HL-60/S4 treated with phorbol 12-myristate 13-acetate at 8.2 ng/mL for 4 days and 3 days (cell line): ENCODE data around the gene TMOD2.

Experiments used
- in situ Hi-C: fragments of 300-500 bp; cut with MboI; formaldehyde crosslinking; loops from 2 replicates; pipeline ENCODE4 v1.15.0; 2022; ENCODE audit warnings: low sequenced_read_pairs

Gene TMOD2

DNA sequence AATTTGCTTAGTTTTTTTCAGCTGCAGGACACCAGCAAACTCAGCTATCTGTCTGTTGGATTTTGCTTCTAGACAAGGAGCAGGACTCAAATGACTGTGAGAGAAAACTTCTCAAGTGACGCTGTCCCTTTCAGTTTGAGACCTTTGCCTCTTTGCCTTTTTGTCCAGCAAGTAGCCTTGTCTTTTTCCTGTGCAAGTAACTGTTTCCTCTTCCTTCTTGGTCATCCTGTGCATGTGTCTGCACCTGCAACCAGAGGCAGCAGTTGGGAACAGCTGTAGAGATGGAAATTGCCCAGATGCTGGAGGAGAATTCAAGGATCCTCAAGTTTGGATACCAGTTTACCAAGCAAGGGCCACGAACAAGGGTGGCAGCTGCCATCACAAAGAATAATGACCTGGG is 54.7 kb downstream of the TMOD2 start:
- in situ Hi-C loops: no loop called here

DNA sequence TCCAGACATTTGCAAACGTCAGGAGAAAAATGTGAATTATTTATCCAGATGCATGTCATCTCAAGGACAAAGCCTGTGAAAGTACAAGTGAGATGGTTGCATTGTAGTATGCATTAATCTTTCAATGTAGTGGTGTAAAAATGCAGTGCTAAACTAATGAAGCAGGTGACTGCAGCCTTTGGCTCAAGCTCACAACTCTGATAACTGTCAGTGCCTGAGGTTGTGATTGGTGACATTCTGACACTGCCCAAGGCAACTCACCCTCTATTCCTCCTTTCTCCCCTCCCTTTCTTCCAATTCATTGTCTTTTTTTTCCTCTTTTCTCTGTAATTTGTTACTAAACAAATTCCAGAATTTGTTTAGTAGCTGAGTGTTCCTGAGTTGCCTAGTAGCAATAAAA is 58.1 kb downstream of the TMOD2 start:
- in situ Hi-C loops: no loop called here

DNA sequence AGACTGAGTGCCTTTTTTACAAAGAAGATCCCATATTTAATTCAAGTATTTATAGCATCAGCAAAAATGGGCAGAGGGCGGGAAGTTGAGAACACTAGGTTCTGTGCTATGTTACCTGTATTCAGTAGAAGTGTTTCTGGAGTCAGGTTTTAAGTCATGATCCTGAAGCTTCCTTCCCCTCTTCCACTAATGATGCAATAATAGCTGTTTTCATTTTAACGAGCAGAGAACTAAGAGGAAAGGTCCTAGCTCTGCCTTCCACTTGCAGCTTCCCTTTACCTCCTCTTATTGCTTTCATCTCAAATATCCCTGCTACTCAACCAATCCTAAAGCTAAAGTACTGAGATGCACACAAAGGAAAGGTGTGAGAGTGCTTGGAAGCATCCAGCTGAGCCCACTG is 61.2 kb downstream of the TMOD2 start:
- in situ Hi-C loops: no loop called here

DNA sequence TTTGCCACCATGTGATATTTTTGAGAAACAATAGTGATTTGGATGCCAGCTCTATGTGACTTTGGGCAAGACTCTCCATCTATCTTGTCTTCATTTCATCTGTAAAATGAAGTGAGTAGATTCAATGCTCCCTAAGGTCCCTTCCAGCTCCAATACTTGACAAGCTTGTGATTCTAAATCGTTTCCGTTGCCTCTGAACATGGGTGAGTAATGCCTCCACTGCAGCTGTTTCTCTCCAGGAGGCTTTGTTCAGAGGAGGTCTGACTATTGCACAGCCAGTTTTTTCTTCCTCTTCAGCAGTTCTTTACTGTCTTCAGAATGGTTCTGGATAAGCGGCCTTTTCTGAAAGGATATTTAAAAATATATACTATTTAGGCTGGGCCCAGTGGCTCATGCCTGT is 63.2 kb downstream of the TMOD2 start:
- in situ Hi-C loops: no loop called here

DNA sequence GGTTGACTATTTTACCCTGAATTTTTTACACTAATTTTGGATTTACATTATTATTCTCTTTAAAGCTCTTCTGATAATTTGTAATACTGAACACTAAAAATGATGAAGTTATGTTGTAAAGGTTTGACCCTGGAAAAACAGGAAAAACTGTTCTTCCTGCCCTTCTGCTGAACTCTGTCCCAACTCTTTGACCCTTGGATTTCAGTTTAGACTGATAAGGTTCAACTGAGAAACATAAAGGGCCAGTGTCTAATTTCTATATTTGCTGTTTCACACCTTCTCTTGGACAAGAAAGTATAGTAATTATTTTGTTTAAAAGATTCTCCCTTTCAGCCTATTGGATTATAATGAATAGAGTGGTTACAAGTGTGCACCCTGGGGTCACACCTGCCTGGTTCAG is 65.2 kb downstream of the TMOD2 start:
- in situ Hi-C loops: no loop called here

DNA sequence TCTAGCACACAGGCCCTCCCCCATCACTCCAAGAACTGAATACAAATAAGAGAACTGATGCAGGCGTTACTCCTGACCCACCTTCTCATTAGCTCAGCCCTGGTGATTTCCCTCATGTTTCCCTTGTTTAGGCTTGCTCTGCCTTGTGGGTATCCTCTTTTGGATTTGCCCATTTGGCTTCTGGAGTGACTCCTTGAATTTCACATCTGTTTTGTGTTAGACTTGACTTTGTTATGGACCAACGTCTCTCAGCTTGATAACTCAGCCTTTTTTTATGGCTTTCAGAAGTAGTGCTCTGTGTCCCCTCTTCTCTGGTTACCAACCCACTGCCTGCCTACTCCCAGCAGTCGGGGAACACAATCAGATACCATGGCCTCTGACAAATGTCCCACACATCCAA is 66.8 kb downstream of the TMOD2 start:
- in situ Hi-C loops: no loop called here

DNA sequence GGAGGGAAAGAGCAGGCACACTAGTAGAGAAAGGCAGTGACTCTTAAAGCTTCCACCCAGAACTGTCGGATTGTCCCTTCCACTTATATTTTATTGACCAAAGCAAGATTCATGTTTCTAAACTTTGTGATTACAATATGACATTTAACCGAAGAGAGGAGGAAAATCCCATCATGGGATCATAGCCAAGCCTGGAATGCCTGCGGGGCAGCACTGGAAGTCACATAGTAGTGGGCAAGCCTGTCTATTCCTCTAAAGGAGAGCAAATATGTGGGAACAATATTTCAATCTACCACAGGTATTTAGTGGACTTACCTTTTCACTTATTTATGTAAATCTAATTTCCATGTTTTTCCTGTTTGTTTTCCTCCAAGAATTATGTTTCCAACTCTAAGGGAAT is 74.3 kb downstream of the TMOD2 start:
- in situ Hi-C loops: no loop called here

DNA sequence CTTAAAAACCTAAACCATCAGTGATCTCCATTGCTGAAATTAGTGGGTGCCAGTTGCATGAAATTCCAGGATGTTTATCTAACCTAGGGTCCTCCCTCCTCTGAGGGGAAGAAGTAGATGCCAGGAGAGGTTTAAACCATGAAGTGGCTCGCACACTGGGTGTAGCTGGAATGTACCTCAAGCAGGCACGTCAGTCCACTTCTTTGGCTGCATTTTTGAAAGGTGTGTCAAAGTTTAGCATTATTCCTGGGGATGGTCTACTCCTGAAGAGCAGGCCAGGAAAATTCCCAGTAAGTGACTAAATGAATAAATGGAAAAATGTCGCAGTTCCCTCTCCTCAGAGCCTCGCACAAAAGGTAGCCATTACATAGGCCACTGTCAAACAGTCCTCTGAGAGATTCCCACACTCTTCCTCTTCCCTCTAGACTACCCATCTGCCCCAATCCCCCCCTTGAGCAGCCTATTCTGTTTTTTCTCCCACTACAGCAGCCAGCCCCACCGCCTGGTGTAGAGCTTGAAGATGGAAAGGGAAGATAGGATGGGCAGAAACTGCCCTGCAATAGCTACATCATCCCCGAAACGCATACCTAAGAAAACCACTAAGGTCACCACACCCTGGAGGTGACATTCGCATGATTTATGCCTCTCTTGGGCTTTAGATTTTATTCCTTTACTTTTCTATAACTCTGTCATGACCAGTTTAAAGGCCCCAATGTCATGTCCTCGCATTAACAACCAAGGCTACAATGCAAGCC is 77.4 kb downstream of the TMOD2 start:
- in situ Hi-C loops: no loop called here

DNA sequence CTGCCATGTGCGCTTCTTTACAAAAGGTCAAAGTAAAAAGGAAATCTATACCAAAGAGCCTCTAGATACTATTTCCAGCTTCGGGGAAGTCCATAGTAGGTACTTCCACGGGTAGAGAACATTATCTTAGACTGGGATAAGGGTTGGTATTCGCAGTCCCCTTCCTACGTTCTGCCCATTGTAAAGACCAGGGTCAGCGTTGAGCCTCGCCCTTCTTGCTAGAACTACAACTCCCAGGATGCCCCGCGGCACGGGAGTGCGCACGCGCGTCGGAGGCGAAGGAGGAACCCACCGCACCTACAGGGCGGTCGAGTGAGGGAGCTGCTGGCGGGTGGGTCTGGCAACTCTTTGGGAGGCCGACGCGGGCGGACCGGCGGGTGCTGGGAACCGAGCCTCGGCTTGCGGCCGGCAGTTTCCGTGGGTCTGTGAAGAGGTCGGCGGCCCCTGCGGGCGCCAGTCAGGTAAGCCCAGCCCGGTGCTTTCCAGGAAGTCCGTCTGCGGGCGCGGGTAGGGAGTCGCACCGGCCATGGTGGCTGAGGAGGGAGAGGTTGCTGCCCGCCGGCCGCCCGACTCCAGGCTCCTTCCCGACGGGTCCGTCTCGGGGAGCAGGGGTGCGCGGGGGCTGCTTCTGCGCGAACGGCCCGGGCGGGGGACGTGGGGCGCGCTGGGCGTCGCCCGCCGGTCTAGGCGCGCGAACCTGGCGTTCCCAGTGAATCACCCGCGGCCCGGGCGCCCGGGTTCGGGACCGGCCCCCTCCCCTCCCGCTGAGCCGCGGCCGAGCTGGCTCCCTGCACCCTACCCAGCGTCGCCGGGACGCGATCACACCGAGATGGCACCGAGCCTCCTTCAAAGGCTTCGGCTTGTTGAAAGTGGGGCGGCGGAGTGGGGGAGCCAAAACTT is 78.2 kb downstream of the TMOD2 start, which contains the start of gene TMOD3:
TSS of gene TMOD3 (plus strand) at position 278 of the 900 bp plus-strand sequence. CDS start 33,232 bp downstream, outside the sequence.
- in situ Hi-C loops: no loop called here

DNA sequence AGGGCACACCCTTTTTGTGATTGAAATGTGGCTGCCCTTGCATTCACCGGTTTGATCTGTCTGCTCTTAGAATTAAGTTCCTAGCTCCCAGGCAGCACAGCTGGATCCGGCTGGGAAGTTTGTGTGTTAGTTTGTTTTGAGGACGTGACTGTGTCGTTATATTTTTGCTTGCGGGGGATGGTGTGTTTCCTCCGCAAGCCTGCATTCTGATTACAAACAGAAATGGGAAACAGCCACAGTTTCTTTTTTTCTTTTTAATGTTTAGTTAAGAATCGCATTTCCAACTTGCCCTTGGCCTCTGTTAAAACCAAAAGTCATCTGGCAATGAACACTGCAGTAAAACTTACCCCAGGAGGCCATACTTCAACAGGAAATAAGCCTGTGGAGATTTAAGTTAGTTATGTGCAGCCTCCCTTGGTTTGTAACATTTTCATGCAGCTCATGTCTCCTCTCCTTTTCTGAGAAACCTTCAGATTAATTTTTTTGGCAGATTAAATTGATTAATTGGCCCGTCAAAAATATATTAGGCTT is 78.9 kb downstream of the TMOD2 start:
- in situ Hi-C loops: no loop called here

DNA sequence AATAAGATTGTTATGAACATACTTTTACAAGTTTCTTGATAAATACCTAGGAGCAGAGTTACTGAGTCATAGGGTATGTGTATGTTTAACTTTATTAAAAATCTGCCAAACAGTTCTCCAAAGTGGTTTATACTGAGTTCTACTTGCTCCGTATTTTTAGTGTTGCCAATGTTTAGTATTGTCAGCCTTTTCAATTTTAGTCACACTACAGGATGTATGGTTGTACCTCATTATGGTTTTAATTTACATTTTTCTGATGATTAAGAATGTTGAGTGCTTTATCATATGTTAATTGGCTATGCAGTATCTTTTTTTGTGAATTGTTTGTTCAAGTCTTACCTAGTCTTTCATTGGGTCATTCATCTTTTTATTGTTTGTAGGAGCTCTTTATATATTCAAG is 82.4 kb downstream of the TMOD2 start:
- in situ Hi-C loops: no loop called here

DNA sequence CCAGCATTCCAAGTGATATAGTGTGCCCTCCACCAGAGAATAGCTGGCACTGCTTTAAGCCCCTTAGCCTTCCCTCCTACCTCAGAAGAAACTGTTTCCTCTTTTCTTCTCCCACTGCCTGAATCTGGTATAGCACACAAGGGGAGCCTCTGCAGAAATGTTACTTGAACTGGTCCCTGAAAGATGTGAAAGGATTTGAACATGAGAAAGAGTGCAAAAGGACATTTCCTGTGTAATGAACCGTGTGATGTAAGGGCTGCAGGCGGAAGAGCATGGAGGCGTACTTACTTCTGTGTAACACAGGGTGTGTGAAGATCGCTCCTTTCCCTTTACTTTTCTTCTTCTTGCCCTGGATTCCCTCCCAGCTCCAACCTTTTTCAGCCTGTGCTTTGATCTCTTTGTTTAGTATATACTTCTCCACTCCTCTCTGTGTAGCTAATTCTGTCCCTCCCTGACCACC is 86.4 kb downstream of the TMOD2 start:
- in situ Hi-C loops: no loop called here

DNA sequence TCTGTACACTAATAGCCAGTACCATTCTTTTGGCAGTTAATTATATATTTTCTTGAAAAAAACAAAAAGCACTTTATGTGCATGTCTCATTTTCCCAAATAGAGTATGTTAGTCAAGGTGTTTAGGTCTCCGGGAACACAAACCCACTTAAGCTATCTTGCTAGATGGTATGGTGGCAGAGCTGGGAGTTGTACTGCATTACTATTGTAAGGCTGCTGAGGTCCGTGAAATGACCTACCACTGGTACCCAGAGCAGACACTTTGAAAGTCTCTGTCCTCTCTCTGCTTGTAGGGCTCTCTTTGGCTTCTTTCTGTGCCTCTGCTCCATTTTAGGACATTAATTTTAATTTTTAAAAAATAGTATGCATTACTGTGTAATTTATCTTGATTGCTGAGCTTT is 86.9 kb downstream of the TMOD2 start:
- in situ Hi-C loops: no loop called here

DNA sequence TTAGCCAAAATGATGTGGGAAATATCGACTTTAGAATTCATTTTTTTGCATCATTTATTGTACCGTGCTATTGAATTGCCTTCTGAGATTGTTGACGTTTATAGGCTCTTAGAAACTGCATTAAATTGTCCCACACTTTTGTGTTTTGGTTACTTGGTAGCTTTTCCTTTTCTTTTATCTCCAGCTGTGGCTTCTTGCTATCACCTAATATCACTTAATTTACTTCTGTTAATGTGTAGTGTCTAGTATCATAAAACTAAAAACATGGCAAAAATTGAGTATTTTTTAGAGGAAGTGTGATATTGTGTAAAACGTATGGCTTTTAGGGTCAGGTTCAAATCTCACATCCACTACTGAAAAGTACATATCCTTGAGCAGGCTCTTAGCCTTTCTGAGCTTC is 89.3 kb downstream of the TMOD2 start:
- in situ Hi-C loops: no loop called here

DNA sequence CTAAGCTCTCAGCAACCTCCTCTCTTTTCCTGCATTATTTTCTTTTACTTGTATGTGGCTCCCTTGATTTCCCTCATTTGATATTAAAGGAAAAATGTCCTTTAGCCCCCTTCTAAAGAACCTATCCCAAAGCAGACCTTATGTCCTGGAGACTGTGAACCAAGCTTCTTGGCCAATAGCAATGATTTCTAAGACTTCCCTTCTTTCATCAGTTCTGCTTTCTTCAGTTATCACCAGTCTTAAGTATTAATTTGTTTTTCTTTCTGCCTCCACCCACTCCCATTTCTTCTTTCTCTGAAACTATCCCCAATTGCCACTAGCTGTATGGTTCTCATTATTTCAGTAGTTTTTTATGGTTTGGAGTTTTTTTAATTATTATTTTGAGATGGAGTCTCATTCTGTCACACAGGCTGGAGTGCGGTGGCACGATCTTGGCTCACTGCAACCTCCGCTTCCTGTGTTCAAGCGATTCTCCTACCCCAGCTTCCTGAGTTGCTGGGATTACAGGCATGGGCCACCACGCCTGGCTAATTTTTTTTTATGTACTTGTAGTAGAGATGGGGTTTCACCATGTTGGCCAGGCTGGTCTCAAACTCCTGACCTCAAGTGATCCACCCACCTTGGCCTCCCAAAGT is 90.1 kb downstream of the TMOD2 start:
- in situ Hi-C loops: no loop called here

DNA sequence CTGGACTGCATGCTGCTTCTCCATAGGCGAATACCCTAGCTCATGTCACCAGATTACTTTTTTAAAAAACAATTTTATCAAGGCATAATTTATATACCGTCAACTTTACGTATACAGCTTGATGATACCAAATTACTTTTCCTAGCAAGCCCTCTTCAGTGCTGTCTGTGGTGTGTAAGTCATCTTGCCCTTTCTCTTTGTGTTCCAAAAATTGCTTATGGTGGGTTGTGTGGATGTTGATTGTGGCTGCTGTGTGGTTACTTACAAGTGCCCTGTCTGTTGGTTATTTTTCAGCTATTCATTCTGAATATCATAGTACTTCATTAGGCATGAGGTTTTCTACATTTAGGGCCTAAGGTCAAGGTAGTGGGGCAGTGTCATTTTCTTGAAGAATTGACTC is 90.9 kb downstream of the TMOD2 start:
- in situ Hi-C loops: no loop called here

DNA sequence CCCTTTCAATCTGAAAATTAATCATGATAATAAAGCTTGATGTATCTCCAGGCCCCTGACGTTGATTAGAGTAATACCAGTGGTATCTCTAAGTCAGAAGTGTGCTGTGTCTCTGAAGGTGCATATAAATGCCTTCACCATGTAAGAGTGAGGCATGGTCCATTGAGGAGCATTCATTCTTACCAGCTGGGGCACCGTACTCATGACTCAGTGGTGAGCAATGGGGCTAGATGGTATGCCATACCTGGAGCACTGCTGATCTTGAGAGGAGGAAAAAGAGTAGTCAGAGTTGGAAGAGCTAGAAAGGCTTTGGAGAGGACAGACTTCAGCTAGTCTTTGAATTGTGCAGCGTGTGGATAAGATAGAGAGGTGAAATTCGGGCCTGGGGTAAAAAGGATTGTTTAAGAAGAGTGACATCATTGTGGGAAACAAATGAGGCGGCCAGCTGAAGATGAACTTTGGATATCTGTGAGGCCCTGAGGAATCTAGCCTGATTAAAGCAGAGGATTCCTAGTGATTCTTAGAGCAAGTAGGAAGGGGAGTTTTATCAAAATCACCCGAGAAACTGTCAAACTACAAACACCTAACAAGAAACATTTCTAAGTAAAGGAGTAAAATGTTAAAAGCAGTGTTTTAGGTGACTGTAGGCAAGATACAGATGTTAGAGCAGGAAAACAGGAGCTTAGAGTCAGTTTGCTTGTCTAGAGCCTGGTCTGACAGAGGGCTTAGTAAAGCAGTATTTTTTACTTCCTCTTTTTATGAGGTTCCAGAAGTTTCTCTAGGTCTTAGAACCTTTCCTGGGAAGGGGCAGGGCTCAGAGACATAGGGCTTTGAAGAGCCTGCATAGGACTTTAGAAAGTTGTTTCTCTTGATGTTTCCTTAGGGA is 91.7 kb downstream of the TMOD2 start:
- in situ Hi-C loops: no loop called here

DNA sequence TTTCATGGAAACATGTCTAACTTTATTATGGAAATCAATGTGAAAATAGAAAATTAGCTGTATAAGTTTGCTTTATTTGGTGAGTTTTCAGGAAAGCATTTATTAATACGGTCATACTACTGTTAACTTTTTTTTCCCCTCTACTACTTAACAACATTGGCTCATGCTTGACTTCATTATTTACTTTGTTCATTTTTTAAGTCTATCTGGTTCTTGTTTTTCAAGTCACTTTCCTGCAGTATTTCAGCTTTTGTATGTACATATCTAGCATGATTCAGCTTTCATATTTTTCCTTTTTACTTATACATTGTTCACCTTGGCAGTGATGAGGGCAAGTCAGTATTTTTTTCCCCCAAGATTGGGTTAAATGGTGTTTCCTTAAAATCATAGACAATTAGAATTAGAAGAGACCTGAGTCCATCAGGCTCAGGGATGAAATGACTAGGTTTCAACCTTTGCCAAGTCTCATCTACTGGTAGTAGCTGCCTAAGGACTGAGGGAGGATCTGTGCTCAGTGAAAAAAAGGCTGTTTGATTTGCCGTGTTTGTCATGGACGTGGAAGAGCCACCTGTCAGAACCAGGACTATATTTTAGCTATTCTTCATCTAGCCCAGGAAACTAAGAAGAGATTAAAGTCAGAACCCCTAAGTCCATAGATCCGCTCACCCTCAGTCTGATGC is 93.5 kb downstream of the TMOD2 start:
- in situ Hi-C loops: no loop called here

DNA sequence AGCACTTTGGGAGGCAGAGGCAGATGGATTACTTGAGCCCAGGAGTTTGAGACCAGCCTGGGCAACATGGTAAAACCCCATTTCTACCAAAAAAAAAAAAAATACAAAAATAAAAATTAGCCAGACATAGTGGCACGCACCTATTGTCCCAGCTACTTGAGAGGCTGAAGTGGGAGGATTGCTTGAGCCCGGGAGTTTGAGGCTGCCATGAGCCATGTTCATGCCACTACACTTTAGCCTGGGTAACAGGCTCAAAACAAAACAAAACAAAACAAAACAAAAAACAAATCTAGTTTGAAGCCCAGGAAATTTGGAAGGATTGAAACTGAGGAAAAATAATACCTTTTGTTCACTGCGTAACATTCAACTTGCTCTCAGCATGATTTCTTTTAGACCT is 94.7 kb downstream of the TMOD2 start:
- in situ Hi-C loops: no loop called here
